ENCODE data around the gene BTNL9. TPM values are rescaled to one million over a fixed set of nuclear protein-coding genes. Genes with fewer than 3 reads are reported as not detected.

The BTNL9 gene
- total and polyA plus RNA-seq, 2 of the 4 experiments (the other 2 are of a cell fraction), result not detected

DNA sequence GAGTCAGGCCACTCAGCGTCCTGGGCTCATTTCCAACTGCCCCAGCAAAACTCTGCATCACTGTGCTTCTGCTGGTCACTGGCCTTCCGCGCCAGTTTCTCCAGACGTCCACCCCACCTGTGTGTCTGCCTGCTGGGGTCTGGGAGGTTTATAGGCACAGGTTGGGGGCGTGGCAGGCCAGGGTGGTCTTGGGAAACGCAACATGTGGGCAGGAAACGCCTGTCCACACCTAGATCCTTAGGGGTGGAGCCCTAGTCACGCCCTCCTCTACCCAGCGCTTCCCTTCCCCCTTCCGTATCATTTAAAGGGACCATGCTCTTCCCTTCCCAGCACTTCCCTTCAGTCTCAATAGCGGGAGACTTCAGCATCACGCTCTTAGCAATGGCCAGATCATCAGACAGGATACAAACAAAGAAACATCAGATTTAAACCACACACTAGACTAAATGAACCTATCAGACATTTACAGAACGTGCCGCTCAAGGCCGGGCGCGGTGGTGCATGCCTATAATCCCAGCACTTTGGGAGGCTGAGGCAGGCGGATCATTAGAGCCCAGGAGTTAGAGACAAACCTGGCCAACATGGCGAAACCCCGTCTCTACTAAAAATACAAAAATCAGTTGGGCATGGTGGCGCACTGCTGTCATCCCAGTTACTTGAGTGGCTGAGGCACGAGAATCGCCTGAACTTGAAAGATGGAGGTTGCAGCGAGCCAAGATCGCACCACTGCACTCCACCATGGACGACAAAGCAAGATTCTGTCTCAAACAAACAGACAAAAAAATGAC is 11.8 kb upstream of the BTNL9 start:
- CTCF ChIA-PET, result no interaction called here
- no peak overlapping the region for H3K4ac ChIP-seq (ENCODE audit: low read depth, low read length)
- no peak overlapping the region for H3K4me2 ChIP-seq (ENCODE audit: low read depth, low read length)
- no peak overlapping the region for H3K18ac ChIP-seq (ENCODE audit: low read depth, low read length)
- no peaks in the 10 kb centered on the region for H3K9me1 ChIP-seq (ENCODE audit: insufficient read depth, low read length)
- no peak overlapping the region for H2BK5ac ChIP-seq (ENCODE audit: low read depth, low read length, poor library complexity, severe bottlenecking)
- H2BK120ac ChIP-seq (ENCODE audit: low read depth, low read length), result no peak overlapping the region
- H3K14ac ChIP-seq (replicated peaks; ENCODE audit: low read depth, low read length), result no peak overlapping the region
- dilution Hi-C loops (cut with HindIII; ENCODE audit: low sequenced_read_pairs, unreplicated experiment) (no loop called here), intact Hi-C loops (cut with micrococcal nuclease) (no loop called here), in situ Hi-C loops (cut with MboI; ENCODE audit: low sequenced_read_pairs) (no loop called here)
- H4K5ac ChIP-seq (ENCODE audit: low read depth, low read length), result no peak overlapping the region
- DNase-seq (no peak), ATAC-seq (ENCODE audit: low read depth) (no peak)
- no peak overlapping the region for H4K91ac ChIP-seq (ENCODE audit: insufficient read depth, low read depth, low read length)
- no peak overlapping the region for H2AK5ac ChIP-seq (ENCODE audit: low read depth, low read length)
- H3K9me3 ChIP-seq (ENCODE audit: control insufficient read depth, insufficient read depth, low read length), result peaks cover 11% of the 10 kb centered on the region
- no peak overlapping the region for H2AFZ ChIP-seq (replicated peaks; ENCODE audit: low read length, poor library complexity)
- H3K27ac ChIP-seq (ENCODE audit: insufficient read depth, low read length), result no peak overlapping the region
- no peak overlapping the region for H3K56ac ChIP-seq (ENCODE audit: extremely low read depth, insufficient read depth, low read length)
- no TSS peak for BruUV-seq (replicated peaks)
- POLR2A ChIA-PET (ENCODE audit: unreplicated experiment), result no interaction called here
- no peak overlapping the region for H3K23ac ChIP-seq (ENCODE audit: low read depth, low read length)
- H2BK20ac ChIP-seq (ENCODE audit: low read depth, low read length), result no peak overlapping the region
- H3K27me3 ChIP-seq (ENCODE audit: control insufficient read depth, insufficient read depth, low read length), result no peaks in the 10 kb centered on the region
- H3K36me3 ChIP-seq (ENCODE audit: control insufficient read depth, insufficient read depth, low read length), result no peaks in the 10 kb centered on the region
- H3K9ac ChIP-seq (ENCODE audit: low read depth, low read length), result no peak overlapping the region
- no peak overlapping the region for H3K4me3 ChIP-seq (ENCODE audit: insufficient read depth, low read depth, low read length)
- H4K8ac ChIP-seq (ENCODE audit: low read depth in 2 of 2, low read length in 2 of 2), result no peak overlapping the region
- no peak overlapping the region for H2AK9ac ChIP-seq (replicated peaks; ENCODE audit: low read depth, low read length, poor library complexity)
- H2BK15ac ChIP-seq (ENCODE audit: low read depth, low read length), result no peak overlapping the region
- TF ChIP-seq RCOR1 (IDR thresholded peaks at IDR 0.05; ENCODE audit: insufficient replicate concordance, low read length) (no peak), POLR2A (IDR thresholded peaks at IDR 0.05; ENCODE audit: low read depth, low read length) (no peak), MAFK (IDR thresholded peaks at IDR 0.05; ENCODE audit: low read depth, low read length) (no peak), BHLHE40 (IDR thresholded peaks at IDR 0.05; ENCODE audit: low read depth, low read length) (no peak), NFE2L2 (IDR thresholded peaks at IDR 0.05; ENCODE audit: low read depth, low read length) (no peak), SMC3 (IDR thresholded peaks at IDR 0.05; ENCODE audit: low read depth, low read length) (no peak)
- TF ChIP-seq, protein P1, sequence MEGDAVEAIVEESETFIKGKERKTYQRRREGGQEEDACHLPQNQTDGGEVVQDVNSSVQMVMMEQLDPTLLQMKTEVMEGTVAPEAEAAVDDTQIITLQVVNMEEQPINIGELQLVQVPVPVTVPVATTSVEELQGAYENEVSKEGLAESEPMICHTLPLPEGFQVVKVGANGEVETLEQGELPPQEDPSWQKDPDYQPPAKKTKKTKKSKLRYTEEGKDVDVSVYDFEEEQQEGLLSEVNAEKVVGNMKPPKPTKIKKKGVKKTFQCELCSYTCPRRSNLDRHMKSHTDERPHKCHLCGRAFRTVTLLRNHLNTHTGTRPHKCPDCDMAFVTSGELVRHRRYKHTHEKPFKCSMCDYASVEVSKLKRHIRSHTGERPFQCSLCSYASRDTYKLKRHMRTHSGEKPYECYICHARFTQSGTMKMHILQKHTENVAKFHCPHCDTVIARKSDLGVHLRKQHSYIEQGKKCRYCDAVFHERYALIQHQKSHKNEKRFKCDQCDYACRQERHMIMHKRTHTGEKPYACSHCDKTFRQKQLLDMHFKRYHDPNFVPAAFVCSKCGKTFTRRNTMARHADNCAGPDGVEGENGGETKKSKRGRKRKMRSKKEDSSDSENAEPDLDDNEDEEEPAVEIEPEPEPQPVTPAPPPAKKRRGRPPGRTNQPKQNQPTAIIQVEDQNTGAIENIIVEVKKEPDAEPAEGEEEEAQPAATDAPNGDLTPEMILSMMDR (conservative IDR thresholded peaks at IDR 0.05; ENCODE audit: low read depth, low read length), result no peak
- H3K79me1 ChIP-seq (ENCODE audit: low read depth in 1 of 2, low read length in 2 of 2), result no peaks in the 10 kb centered on the region
- H4K20me1 ChIP-seq (ENCODE audit: insufficient read depth, low read length), result no peaks in the 10 kb centered on the region
- H3K4me1 ChIP-seq (ENCODE audit: control insufficient read depth, insufficient read depth, low read length), result no peaks in the 10 kb centered on the region
- 82% methylated on average over 9 of the region's 26 CpGs; no CpG with 5 or more reads in 1 of the 2 experiments for WGBS, 2 experiments (ENCODE audit: extremely low coverage in 2 of 2, insufficient read length in 1 of 2)
